HTR-8/SVneo (cell line): Measurements from ENCODE around the gene DYSF.

Source experiments
- DNase-seq: peaks from one replicate; pipeline ENCODE4 v3.0.0; 2011; ENCODE audit warnings: low spot score, mixed read lengths; ENCODE audit not compliant: insufficient read length
- FAIRE-seq: peaks from 2 replicates; lab custom pipeline; 2011; peaks lifted over from hg19 to GRCh38; lab: Jason Lieb, UNC

Gene DYSF

DNA sequence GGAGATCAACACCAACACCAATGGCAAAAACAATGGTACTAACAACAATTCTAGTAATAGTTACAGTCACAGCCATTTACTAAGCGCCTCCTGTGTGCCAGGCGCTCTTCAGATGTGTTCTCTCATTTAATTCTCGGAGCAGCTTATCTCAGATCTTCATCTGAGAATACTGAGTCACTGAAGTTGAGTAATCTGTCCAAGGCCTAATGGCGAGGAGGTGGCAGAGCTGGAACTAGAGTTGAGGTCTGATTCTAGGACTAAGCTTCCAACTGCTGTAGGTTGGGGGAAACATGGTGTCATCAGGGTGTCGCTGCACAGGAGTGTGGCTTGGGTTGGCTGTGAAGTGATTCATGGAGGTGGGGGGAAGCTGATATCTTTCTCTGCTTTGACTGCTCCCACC is 156.1 kb downstream of the DYSF start:
- FAIRE-seq (peak; percentile 59), DNase-seq (no peak)

DNA sequence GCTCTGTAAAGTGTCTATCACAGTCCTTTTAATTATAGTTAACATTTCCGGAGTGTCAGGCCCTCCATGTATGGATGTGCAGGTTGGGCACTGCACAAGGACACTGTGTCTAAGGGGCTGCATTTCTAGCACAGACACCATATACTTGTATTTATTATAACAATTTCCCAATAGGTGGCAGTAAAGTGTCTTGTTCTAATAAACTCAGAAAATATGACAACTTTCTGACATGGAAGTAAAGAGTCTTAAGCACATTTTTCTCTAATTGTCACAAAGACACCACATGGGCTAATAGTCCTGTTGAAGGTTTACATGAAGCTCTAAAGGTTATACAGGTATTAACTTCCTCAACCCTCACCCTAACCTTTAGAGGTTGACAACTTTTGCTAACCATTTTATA is 156.6 kb downstream of the DYSF start:
- FAIRE-seq (no peak), DNase-seq (peak; percentile 64)

DNA sequence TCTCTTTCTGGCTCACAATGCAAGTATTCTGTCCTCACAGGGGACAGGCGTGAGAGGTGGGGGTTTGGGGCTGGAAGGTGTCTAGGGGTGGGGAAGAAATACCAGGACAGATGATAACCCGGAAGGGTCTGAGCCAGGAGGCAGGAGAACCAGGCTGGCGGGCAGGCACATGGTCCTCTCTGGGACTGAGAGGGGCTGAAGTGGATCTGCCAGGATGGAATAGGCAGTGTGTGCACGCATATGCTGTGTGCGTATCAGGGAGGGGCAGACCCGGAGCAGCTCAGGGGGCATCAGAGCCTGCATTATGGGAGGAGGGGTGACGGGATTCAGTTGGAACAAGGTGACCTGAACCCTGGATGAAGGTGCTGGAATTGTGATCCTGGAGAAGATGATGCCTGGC is 157.3 kb downstream of the DYSF start:
- DNase-seq (no peak), FAIRE-seq (no peak)

GRCh38 chr2:71611247-71611646 is 157.9 kb downstream of the DYSF start:
- FAIRE-seq (no peak), DNase-seq (no peak)

GRCh38 chr2:71611781-71612527 is 158.6 kb downstream of the DYSF start:
- no peak for DNase-seq
- no peak for FAIRE-seq

DNA sequence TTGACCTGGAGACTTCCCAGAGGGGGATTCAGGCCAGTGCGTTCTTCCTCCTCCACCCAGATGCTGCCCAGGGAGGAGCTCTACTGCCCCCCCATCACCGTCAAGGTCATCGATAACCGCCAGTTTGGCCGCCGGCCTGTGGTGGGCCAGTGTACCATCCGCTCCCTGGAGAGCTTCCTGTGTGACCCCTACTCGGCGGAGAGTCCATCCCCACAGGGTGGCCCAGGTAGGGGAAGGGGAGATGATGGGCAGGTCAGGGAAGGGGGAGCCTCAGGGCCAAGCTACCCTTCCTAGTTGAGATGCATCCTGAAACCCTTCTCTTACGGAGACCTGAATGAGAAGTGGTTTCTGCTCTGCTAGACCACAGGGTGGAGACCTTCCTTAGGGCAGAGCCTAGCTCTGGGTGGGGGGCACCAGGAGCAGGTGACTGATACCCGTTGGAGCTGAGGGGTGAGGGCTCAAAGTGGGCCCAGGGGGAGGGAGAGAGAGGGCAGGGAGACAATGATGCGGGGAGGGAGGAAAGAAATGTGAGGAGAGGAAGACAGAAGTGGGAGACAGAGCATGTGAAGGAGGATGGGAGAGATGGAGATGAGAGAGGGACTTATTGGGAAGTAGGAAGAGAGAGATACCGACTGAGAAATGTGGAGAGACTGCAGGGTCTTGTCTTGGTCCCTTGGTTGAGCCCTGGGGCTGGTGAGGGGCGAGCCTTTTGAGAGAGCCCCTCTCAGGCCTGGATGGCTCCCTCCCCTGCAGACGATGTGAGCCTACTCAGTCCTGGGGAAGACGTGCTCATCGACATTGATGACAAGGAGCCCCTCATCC is 159.4 kb downstream of the DYSF start:
- no peak for DNase-seq
- no peak for FAIRE-seq

DNA sequence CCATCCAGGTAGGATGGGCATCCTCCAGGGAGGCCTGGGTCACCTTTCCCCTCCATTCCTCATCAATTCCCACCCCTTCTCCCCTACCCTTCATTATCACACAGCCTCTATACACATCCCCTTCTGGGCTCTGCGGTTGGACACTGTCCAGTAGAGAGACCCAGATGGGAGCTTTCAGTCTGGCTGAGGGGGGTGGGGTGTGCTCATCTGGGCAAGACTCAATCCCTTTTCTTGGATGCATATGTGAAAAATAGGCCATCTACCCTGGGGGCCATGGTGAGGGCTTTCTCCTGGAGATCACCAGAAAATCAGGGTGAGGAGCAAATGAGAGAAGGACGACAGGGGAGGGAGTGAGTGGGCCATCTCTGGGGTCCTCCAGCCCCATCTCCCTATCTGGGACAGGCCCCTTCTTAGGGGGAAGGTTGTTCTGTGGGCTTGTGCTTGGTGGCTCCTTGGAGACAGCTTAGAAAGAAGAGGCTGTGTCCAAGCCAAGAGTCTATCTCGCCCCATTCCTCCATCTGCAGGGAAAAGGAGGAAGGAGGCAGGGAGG is 160.1 kb downstream of the DYSF start:
- no peak for FAIRE-seq
- DNase-seq = no peak

DNA sequence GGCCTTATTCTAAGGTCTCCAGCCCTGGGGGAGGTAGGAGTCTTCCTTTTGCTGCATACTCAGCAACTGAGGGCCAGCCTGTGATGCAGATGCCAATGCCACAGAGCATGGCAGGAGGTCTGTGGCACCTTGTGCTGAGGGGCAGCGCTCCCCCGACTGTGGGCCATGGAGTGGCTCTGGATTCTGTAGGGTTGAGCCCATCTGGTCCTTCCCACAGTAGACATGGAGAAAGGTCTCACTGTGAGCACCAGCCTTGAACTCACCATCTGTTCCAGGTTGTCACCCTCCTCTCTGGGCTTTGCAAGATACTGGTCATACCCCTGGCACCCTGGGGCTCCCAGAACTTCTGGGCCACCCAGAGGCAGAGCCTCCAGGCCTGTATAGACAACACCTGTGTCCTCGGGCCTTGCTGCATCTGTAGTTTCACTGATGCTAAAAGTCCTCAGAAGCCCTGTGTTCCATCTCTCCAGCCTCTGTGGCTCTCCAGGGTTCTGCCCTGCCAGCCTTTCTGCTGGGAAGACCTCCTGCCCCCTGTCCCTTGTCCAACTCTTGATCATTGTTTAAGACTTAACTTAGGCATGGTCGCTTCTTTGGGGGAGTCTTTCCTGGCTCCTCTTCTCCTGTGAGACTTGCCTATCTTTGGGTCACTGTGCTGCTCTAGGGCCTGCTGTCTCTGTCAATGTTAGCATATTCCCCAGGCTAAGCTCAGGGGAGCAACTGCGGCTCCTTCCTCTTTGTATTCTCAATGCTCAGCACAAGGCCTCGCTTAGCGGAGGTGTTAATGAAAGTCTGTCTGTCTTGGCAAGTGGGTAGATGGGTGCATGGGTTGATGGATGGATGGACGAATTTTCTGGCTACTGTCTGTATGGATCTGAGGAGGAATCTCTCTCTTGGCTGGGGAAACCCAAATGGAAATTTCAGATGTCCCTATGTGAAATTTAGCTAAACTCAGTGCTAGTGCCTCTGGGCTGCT is 160.9 kb downstream of the DYSF start:
- FAIRE-seq = no peak

GRCh38 chr2:71614976-71615766 is 161.8 kb downstream of the DYSF start:
- FAIRE-seq = no peak
- DNase-seq = no peak

More for the DNA sequence above, 160.9 kb downstream of the DYSF start:
- DNase-seq = no peak

DNA sequence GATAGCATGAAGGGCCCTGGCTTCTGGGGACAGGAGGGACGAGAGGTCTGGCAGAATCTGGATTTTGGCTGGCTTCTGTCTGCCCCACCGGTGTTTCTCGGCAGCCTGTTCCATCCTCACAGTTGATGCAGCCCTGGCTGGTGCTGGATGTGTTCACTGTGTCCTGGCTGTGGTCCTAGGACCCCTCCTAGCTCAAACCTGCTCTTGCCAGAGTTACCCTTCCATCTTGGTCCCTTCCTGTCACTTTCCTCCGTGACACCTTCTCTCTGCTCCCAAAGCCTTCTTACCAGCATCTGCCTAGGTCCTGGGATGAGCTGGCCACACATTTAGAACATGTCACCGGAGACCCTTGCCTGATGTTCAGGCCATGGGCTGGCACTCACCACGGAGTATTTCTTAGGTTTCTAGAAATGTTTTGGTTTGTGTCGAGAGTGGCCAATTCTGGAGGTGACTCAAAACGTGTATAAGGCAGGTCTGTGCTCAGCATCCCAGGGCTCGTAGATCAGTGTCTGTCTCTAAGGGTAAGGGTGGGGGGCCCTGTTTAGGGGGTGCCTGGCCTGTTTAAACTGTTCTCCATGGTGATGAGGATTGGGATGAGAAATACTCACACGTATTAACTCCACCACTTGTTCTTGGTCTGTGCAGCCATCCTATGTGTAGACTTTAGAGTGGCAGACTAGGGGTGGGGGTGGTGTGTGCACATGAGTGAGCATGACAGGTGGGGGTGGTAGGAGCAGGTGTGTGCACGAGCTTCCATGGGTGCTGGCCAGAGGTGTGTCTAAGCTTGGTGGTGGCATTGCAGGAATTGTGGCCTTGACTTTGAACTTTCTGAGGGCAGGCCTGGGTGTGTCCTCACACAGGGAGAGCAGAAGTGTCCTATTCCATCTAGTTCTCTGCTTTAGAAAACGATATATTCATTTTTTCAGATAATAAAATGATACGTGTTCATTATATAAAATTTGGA is 162.7 kb downstream of the DYSF start:
- DNase-seq (no peak), FAIRE-seq (no peak)

DNA sequence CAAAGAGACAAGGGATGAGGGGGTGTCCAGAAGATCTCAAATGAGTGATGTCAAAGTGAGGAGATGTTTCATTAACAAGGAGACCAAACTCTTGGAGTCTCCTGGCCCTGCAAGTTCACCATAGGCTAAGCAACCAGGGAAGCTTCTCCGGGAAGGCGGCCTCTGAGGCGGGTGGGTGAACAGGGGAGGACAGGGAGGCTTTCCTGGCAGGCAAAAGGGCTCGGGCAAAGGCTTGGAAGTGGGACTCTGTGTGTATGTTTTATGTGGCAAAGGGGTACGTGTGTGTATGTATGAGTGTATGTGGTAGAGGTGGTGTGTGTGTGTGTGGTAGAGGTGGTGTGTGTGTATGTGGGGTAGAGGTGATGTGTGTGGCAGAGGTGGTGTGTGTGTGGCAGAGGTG is 163.9 kb downstream of the DYSF start:
- no peak for FAIRE-seq

DNA sequence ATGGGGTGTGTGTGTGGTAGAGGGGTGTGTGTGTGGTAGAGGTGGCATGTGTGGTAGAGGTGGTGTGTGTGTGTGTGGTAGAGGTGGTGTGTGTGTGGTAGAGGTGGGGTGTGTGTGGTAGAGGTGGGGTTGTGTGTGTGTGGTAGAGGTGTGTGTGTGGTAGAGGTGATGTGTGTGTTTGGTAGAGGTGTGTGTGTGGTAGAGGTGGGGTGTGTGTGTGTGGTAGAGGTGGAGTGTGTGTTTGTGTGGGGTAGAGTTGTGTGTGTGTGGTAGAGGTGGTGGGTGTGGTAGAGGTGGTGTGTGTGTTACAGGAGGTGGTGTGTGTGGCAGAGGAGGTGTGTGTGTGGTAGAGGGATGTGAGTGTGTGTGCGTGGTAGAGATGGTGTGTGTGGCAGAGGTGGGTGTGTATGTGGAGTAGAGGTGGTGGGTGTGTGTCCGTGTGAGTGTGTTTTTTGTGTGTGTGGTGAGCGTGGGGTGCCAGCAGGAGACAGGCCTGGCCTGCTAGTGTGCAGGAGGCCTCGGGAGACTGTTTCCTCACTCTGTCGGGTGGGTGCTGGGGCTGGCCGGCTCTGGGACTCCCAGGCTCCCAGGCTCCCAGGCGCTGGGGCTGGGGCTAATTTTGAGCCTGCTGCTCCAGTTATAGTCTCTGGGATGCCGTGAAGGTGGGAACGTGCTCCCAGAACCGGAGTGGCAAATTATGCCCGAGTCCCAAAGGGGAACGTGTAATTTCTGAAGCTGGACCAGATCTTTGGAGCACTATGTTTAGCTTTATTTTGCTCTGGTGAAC is 165.2 kb downstream of the DYSF start:
- DNase-seq (no peak), FAIRE-seq (peak; percentile 100)

More for the DNA sequence above, 163.9 kb downstream of the DYSF start:
- no peak for DNase-seq

DNA sequence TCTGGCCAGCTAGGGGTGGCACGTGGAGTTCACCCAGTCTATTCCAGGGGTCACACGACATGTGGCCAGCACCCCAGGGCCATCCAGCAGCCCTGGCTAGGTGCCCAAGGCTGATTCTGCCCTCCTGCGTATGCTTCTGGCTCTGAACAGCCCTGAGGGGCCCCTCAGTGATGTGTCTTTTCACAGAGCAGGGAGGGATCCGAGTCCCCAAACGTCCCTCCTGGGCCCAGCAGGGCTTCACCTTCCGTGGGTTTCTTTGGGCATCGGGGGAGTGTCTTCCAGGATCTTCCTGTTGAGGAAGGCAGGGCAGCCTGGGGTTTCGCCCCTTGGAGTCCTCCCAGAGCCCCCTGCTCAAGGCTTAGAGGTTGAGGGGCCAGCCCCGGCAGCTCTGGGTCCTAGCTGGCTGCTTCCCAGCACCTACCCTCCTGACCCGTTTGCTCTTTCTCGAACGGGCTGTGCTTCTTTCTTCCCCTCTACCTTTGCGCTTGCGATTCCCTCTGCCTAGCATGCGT is 165.9 kb downstream of the DYSF start:
- no peak for DNase-seq
- no peak for FAIRE-seq

DNA sequence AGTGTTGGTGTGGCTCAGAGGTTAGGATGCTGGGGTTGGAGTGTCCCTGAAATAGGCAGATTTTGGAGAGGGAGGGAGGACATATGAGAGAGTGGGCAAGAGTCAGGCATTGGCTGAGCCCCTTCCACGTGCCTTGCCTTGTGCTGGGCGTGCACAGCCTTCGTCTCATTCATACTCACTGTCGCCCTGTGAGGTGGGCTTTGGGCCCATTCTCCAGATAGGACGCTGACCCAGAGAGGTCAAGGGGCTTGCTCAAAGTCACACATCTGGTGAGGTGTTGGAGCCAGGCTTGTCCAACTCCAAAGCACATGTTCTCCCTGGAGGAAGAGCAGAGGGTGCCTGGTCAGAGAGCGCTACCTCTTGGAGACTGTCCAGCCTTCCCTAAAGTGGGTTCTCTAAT is 166.8 kb downstream of the DYSF start:
- DNase-seq = no peak
- no peak for FAIRE-seq

GRCh38 chr2:71620851-71621251 is 167.5 kb downstream of the DYSF start:
- no peak for DNase-seq
- no peak for FAIRE-seq

- no peak for DNase-seq
- FAIRE-seq = no peak
These were observed 175.9 kb downstream of the DYSF start for GRCh38 chr2:71629273-71629672.

- DNase-seq (no peak), FAIRE-seq (no peak)
These were observed 176.6 kb downstream of the DYSF start for GRCh38 chr2:71629771-71630453.
